HepG2 (cell line): ENCODE data around the gene HIPK2.

Experiments used
- MTA1 ChIP-seq: sonication (generic); formaldehyde crosslinking; IDR thresholded peaks from 2 replicates; pipeline ENCODE4 v1.4.0; 2020; ENCODE audit warnings: missing genetic modification reagents, mild to moderate bottlenecking, borderline replicate concordance
- RAD21 ChIP-seq: fragments of 450-650 bp; formaldehyde crosslinking; IDR thresholded peaks from 2 replicates; pipeline ENCODE4 v1.5.0; 2020; ENCODE audit warnings: mild to moderate bottlenecking
- SALL2 ChIP-seq: sonication (generic); formaldehyde crosslinking; IDR thresholded peaks from 2 replicates; pipeline ENCODE4 v1.8.1; 2023; ENCODE audit warnings: mild to moderate bottlenecking, missing genetic modification reagents, inconsistent platforms
- ZC3H13 ChIP-seq: sonication (generic); formaldehyde crosslinking; IDR thresholded peaks from 2 replicates; pipeline ENCODE4 v1.8.1; 2023; ENCODE audit warnings: mild to moderate bottlenecking, missing genetic modification reagents, moderate library complexity
- ZNF138 ChIP-seq: sonication (generic); formaldehyde crosslinking; IDR thresholded peaks from 2 replicates; pipeline ENCODE4 v1.5.0; 2020; ENCODE audit warnings: mild to moderate bottlenecking, low read depth, missing genetic modification reagents
- TF ChIP-seq, protein P1 (sequence below): sonication (generic); formaldehyde crosslinking; IDR thresholded peaks from 2 replicates; pipeline ENCODE4 v1.8.0; 2023; ENCODE audit warnings: mild to moderate bottlenecking, missing genetic modification reagents

DNA sequence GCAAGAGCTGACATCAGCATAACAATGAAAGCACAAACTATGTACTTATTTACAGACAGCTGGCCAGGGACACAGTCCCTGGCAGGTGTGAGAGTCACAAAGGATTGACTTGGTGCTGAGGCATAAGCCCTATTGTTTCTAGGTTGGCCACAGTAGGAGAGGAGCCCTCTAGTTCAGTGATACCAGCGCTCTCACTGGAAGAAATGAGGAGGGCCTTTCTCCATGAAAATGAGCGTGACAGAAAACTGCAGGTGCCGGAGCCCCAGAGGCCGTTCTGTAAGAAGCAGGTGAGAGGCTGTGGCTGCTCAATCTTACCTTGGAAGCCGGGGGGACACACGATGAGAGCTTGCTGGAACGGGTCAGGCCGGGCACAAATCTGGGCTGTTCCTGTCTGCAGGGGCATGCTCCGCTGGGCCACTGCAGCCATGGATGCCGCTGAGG, 163.8 kb downstream of the HIPK2 start:
- TF ChIP-seq MTA1 (no peak), ZC3H13 (no peak), SALL2 (CRISPR knock-in tag) (no peak), ZNF138 (CRISPR knock-in tag) (no peak), RAD21 (CRISPR knock-in tag) (no peak)
- TF ChIP-seq, protein P1, sequence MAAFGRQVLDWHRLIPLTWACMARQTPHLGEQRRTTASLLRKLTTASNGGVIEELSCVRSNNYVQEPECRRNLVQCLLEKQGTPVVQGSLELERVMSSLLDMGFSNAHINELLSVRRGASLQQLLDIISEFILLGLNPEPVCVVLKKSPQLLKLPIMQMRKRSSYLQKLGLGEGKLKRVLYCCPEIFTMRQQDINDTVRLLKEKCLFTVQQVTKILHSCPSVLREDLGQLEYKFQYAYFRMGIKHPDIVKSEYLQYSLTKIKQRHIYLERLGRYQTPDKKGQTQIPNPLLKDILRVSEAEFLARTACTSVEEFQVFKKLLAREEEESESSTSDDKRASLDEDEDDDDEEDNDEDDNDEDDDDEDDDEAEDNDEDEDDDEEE (CRISPR knock-in tag): no peak
